ENCODE results near the gene SLC34A2.
"Not testable (repeated sequence)": the region's sequence is repeated elsewhere in the genome, so short reads cannot be mapped to it uniquely, and the experiment has no call there.

The SLC34A2 gene

DNA sequence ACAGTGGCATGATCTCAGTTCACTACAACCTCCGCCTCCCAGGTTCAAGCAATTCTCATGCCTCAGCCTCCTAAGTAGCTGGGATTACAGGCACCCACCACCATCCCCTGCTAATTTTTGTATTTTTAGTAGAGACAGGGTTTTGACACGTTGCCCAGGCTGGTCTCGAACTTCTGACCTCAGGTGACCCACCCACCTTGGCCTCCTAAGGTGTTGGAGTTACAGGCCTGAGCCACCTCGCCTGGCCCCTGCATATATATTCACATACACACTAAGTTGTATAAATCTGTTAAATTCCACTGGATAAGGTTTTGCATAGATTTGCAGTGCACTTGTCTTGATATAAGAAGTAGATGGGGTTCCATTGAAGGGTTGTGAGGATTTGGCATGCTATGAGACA, 5.8 kb downstream of the SLC34A2 start:
- H3K4me3 ChIP-seq (ENCODE audit: control insufficient read depth in 1 of 7, extremely low read depth in 1 of 7, insufficient read depth in 4 of 7, low read depth in 2 of 7, low read length in 6 of 7); H3K36me3 ChIP-seq (ENCODE audit: control insufficient read depth in 4 of 4, insufficient read depth in 4 of 4, low read length in 3 of 4); DNase-seq; H3K27ac ChIP-seq (ENCODE audit: insufficient read depth in 1 of 2, low read depth in 1 of 2, low read length in 2 of 2, poor library complexity in 1 of 2, severe bottlenecking in 2 of 2); H3K9me3 ChIP-seq (ENCODE audit: control extremely low read depth in 1 of 5, control insufficient read depth in 4 of 5, insufficient read depth in 2 of 5, low read depth in 1 of 5, low read length in 4 of 5); CTCF ChIA-PET; H3K4me1 ChIP-seq (ENCODE audit: control extremely low read depth in 1 of 4, control insufficient read depth in 4 of 4, insufficient read depth in 4 of 4, low read length in 3 of 4); POLR2A ChIA-PET: not testable (repeated sequence)
- 60% methylated on average over 1 of the region's 4 CpGs for WGBS (ENCODE audit: insufficient coverage)
- peaks cover 0 to 27% (median 9%) of the 10 kb centered on the region in 5 experiments for H3K27me3 ChIP-seq (replicated peaks in 2 of 5; ENCODE audit: control insufficient read depth in 4 of 5, insufficient read depth in 5 of 5, low read length in 4 of 5)

- Histone ChIP-seq H3K27ac (ENCODE audit: insufficient read depth in 1 of 2, low read depth in 1 of 2, low read length in 2 of 2, poor library complexity in 1 of 2, severe bottlenecking in 2 of 2) (no peak overlapping the region), H3K4me3 (ENCODE audit: control insufficient read depth in 1 of 7, extremely low read depth in 1 of 7, insufficient read depth in 4 of 7, low read depth in 2 of 7, low read length in 6 of 7) (no peak overlapping the region), H3K4me1 (ENCODE audit: control extremely low read depth in 1 of 4, control insufficient read depth in 4 of 4, insufficient read depth in 4 of 4, low read length in 3 of 4) (no peaks in the 10 kb centered on the region), H3K27me3 (replicated peaks in 2 of 5; ENCODE audit: control insufficient read depth in 4 of 5, insufficient read depth in 5 of 5, low read length in 4 of 5) (peaks cover 0 to 18% (median 4%) of the 10 kb centered on the region in 5 experiments), H3K36me3 (ENCODE audit: control insufficient read depth in 4 of 4, insufficient read depth in 4 of 4, low read length in 3 of 4) (no peaks in the 10 kb centered on the region), H3K9me3 (ENCODE audit: control extremely low read depth in 1 of 5, control insufficient read depth in 4 of 5, insufficient read depth in 2 of 5, low read depth in 1 of 5, low read length in 4 of 5) (no peaks in the 10 kb centered on the region)
- ChIA-PET POLR2A (no interaction called here), CTCF (no interaction called here)
- 69% methylated on average over 10 of the region's 10 CpGs for WGBS (ENCODE audit: insufficient coverage)
- DNase-seq = no peak
Observed at GRCh38 chr4:25662306-25662705, 6.7 kb downstream of the SLC34A2 start.

DNA sequence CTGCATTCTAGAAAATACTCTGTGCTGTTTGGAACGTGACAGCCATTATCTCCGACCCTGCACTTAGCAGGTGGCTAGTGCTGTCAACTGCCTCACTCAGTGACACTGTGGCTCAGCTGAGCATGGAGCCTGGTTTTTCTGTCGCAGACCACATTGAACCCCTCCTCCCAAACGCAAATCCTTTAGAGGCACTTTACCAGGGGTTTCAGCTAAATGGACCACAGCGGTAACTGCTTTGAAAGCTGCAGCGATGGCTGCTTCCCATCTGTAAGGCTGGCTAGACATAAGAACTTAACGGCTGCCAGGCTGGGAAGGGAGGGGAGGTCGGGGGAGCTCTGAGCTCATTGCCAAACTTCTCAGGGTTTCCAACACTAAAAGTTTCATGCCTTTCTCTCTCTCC, 8.1 kb downstream of the SLC34A2 start:
- H3K27ac ChIP-seq (ENCODE audit: insufficient read depth in 1 of 2, low read depth in 1 of 2, low read length in 2 of 2, poor library complexity in 1 of 2, severe bottlenecking in 2 of 2) = no peak overlapping the region
- POLR2A ChIA-PET = no interaction called here
- no peaks in the 10 kb centered on the region for H3K9me3 ChIP-seq (ENCODE audit: control extremely low read depth in 1 of 5, control insufficient read depth in 4 of 5, insufficient read depth in 2 of 5, low read depth in 1 of 5, low read length in 4 of 5)
- WGBS (ENCODE audit: insufficient coverage) = 92% methylated on average over 5 of the region's 8 CpGs
- CTCF ChIA-PET = no interaction called here
- H3K27me3 ChIP-seq (replicated peaks in 2 of 5; ENCODE audit: control insufficient read depth in 4 of 5, insufficient read depth in 5 of 5, low read length in 4 of 5) = peaks cover 0 to 10% (median 3%) of the 10 kb centered on the region in 5 experiments
- no peak overlapping the region for H3K4me3 ChIP-seq (ENCODE audit: control insufficient read depth in 1 of 7, extremely low read depth in 1 of 7, insufficient read depth in 4 of 7, low read depth in 2 of 7, low read length in 6 of 7)
- DNase-seq = no peak
- H3K36me3 ChIP-seq (ENCODE audit: control insufficient read depth in 4 of 4, insufficient read depth in 4 of 4, low read length in 3 of 4) = no peaks in the 10 kb centered on the region
- no peaks in the 10 kb centered on the region for H3K4me1 ChIP-seq (ENCODE audit: control extremely low read depth in 1 of 4, control insufficient read depth in 4 of 4, insufficient read depth in 4 of 4, low read length in 3 of 4)

- Histone ChIP-seq H3K27me3 (replicated peaks in 2 of 5; ENCODE audit: control insufficient read depth in 4 of 5, insufficient read depth in 5 of 5, low read length in 4 of 5) (peaks cover 0 to 10% (median 3%) of the 10 kb centered on the region in 5 experiments), H3K27ac (ENCODE audit: insufficient read depth in 1 of 2, low read depth in 1 of 2, low read length in 2 of 2, poor library complexity in 1 of 2, severe bottlenecking in 2 of 2) (no peak overlapping the region), H3K4me3 (ENCODE audit: control insufficient read depth in 1 of 7, extremely low read depth in 1 of 7, insufficient read depth in 4 of 7, low read depth in 2 of 7, low read length in 6 of 7) (no peak overlapping the region), H3K9me3 (ENCODE audit: control extremely low read depth in 1 of 5, control insufficient read depth in 4 of 5, insufficient read depth in 2 of 5, low read depth in 1 of 5, low read length in 4 of 5) (no peaks in the 10 kb centered on the region), H3K36me3 (ENCODE audit: control insufficient read depth in 4 of 4, insufficient read depth in 4 of 4, low read length in 3 of 4) (no peaks in the 10 kb centered on the region), H3K4me1 (ENCODE audit: control extremely low read depth in 1 of 4, control insufficient read depth in 4 of 4, insufficient read depth in 4 of 4, low read length in 3 of 4) (no peaks in the 10 kb centered on the region)
- WGBS (ENCODE audit: insufficient coverage) = 90% methylated on average over 9 of the region's 9 CpGs
- CTCF ChIA-PET = no interaction called here
- POLR2A ChIA-PET = no interaction called here
- DNase-seq = no peak
Observed at GRCh38 chr4:25666031-25666630, 10.5 kb downstream of the SLC34A2 start.

GRCh38 chr4:25667931-25668557, 12.4 kb downstream of the SLC34A2 start:
- no peak for DNase-seq
- Histone ChIP-seq H3K27me3 (replicated peaks in 2 of 5; ENCODE audit: control insufficient read depth in 4 of 5, insufficient read depth in 5 of 5, low read length in 4 of 5) (peaks cover 0 to 6% (median 3%) of the 10 kb centered on the region in 5 experiments), H3K9me3 (ENCODE audit: control extremely low read depth in 1 of 5, control insufficient read depth in 4 of 5, insufficient read depth in 2 of 5, low read depth in 1 of 5, low read length in 4 of 5) (no peaks in the 10 kb centered on the region), H3K36me3 (ENCODE audit: control insufficient read depth in 4 of 4, insufficient read depth in 4 of 4, low read length in 3 of 4) (no peaks in the 10 kb centered on the region), H3K4me1 (ENCODE audit: control extremely low read depth in 1 of 4, control insufficient read depth in 4 of 4, insufficient read depth in 4 of 4, low read length in 3 of 4) (no peaks in the 10 kb centered on the region), H3K27ac (ENCODE audit: insufficient read depth in 1 of 2, low read depth in 1 of 2, low read length in 2 of 2, poor library complexity in 1 of 2, severe bottlenecking in 2 of 2) (no peak overlapping the region), H3K4me3 (ENCODE audit: control insufficient read depth in 1 of 7, extremely low read depth in 1 of 7, insufficient read depth in 4 of 7, low read depth in 2 of 7, low read length in 6 of 7) (no peak overlapping the region)
- CTCF ChIA-PET = interaction anchor here (0.6 kb wide), 1 partner anchor 1714 kb away, joined by 4 read pairs; no protein-coding TSS in a partner anchor
- WGBS (ENCODE audit: insufficient coverage) = 95% methylated on average over 8 of the region's 15 CpGs
- POLR2A ChIA-PET = no interaction called here

- no peaks in the 10 kb centered on the region for H3K27me3 ChIP-seq (replicated peaks in 2 of 5; ENCODE audit: control insufficient read depth in 4 of 5, insufficient read depth in 5 of 5, low read length in 4 of 5)
- CTCF ChIA-PET = no interaction called here
- WGBS (ENCODE audit: insufficient coverage) = no CpG with 5 or more reads among the region's 4 CpGs
- no peaks in the 10 kb centered on the region for H3K4me1 ChIP-seq (ENCODE audit: control extremely low read depth in 1 of 4, control insufficient read depth in 4 of 4, insufficient read depth in 4 of 4, low read length in 3 of 4)
- DNase-seq = no peak
- POLR2A ChIA-PET = no interaction called here
- H3K9me3 ChIP-seq (ENCODE audit: control extremely low read depth in 1 of 5, control insufficient read depth in 4 of 5, insufficient read depth in 2 of 5, low read depth in 1 of 5, low read length in 4 of 5) = no peaks in the 10 kb centered on the region
- no peak overlapping the region for H3K4me3 ChIP-seq (ENCODE audit: control insufficient read depth in 1 of 7, extremely low read depth in 1 of 7, insufficient read depth in 4 of 7, low read depth in 2 of 7, low read length in 6 of 7)
- no peak overlapping the region for H3K27ac ChIP-seq (ENCODE audit: insufficient read depth in 1 of 2, low read depth in 1 of 2, low read length in 2 of 2, poor library complexity in 1 of 2, severe bottlenecking in 2 of 2)
- H3K36me3 ChIP-seq (ENCODE audit: control insufficient read depth in 4 of 4, insufficient read depth in 4 of 4, low read length in 3 of 4) = no peaks in the 10 kb centered on the region
Observed at GRCh38 chr4:25670991-25671390, 15.3 kb downstream of the SLC34A2 start.

DNA sequence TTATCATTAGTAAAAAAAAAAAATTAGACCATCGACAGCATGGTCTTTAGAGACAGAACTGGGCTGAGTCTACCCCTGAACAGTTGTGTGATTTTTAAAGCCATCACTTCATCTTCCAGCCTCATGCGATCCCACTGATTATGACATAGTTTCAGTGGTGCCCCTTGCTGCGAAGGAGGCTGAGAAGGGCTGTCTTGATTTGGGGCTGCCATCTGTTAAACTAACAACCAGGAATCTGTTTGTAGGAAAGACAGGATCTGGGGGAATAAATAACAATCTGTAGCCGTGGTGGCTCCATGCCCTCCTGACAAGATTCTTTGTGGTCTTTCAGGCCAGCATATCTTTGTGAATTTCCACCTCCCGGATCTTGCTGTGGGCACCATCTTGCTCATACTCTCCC, 17.1 kb downstream of the SLC34A2 start:
- Histone ChIP-seq H3K27ac (ENCODE audit: insufficient read depth in 1 of 2, low read depth in 1 of 2, low read length in 2 of 2, poor library complexity in 1 of 2, severe bottlenecking in 2 of 2) (no peak overlapping the region), H3K4me3 (ENCODE audit: control insufficient read depth in 1 of 7, extremely low read depth in 1 of 7, insufficient read depth in 4 of 7, low read depth in 2 of 7, low read length in 6 of 7) (no peak overlapping the region), H3K27me3 (replicated peaks in 2 of 5; ENCODE audit: control insufficient read depth in 4 of 5, insufficient read depth in 5 of 5, low read length in 4 of 5) (no peaks in the 10 kb centered on the region), H3K9me3 (ENCODE audit: control extremely low read depth in 1 of 5, control insufficient read depth in 4 of 5, insufficient read depth in 2 of 5, low read depth in 1 of 5, low read length in 4 of 5) (no peaks in the 10 kb centered on the region), H3K4me1 (ENCODE audit: control extremely low read depth in 1 of 4, control insufficient read depth in 4 of 4, insufficient read depth in 4 of 4, low read length in 3 of 4) (no peaks in the 10 kb centered on the region), H3K36me3 (ENCODE audit: control insufficient read depth in 4 of 4, insufficient read depth in 4 of 4, low read length in 3 of 4) (no peaks in the 10 kb centered on the region)
- no peak for DNase-seq
- ChIA-PET POLR2A (no interaction called here), CTCF (no interaction called here)
- WGBS (ENCODE audit: insufficient coverage) = 91% methylated on average over 4 of the region's 5 CpGs
